Ishikawa (cell line): Measurements from ENCODE around the gene MT1H.

Source experiments
- CEBPB ChIP-seq: IDR thresholded peaks from 2 replicates; pipeline ENCODE4 v1.6.1; 2012
- CREB1 ChIP-seq: IDR thresholded peaks from 2 replicates; pipeline ENCODE4 v1.6.1; 2012; ENCODE audit warnings: low read depth
- EGR1 ChIP-seq: IDR thresholded peaks from 2 replicates; pipeline ENCODE4 v1.6.1; 2012
- EP300 ChIP-seq: IDR thresholded peaks from 2 replicates; pipeline ENCODE4 v1.6.1; 2012; ENCODE audit warnings: borderline replicate concordance
- FOXM1 ChIP-seq: IDR thresholded peaks from 2 replicates; pipeline ENCODE4 v1.6.1; 2012; ENCODE audit warnings: low read depth, borderline replicate concordance
- NFIC ChIP-seq: IDR thresholded peaks from 2 replicates; pipeline ENCODE4 v1.6.1; 2012
- RAD21 ChIP-seq: IDR thresholded peaks from 2 replicates; pipeline ENCODE4 v1.6.1; 2012; ENCODE audit warnings: low read depth
- REST ChIP-seq: IDR thresholded peaks from 2 replicates; pipeline ENCODE4 v1.6.1; 2012; ENCODE audit warnings: low read depth, mild to moderate bottlenecking
- TAF1 ChIP-seq: IDR thresholded peaks from 2 replicates; pipeline ENCODE4 v1.6.1; 2012; ENCODE audit warnings: low read depth, mild to moderate bottlenecking
- TCF12 ChIP-seq: IDR thresholded peaks from 2 replicates; pipeline ENCODE4 v1.6.1; 2012; ENCODE audit warnings: low read depth
- TEAD4 ChIP-seq: IDR thresholded peaks from 2 replicates; pipeline ENCODE4 v1.6.1; 2012
- USF1 ChIP-seq: IDR thresholded peaks from 2 replicates; pipeline ENCODE4 v1.6.1; 2012
- YY1 ChIP-seq: IDR thresholded peaks from 2 replicates; pipeline ENCODE4 v1.6.1; 2012; ENCODE audit warnings: low read depth
- ZBTB7A ChIP-seq: IDR thresholded peaks from 2 replicates; pipeline ENCODE4 v1.6.1; 2012; ENCODE audit warnings: low read depth
- TF ChIP-seq, protein P1 (sequence below): IDR thresholded peaks from 2 replicates; pipeline ENCODE4 v1.6.1; 2012

MT1H gene

GRCh38 chr16:56715126-56715525 lies 45.5 kb downstream of the MT1H start:
- TF ChIP-seq EGR1, result no peak
- TF ChIP-seq REST, result no peak
- TF ChIP-seq CEBPB, result no peak
- no peak for TF ChIP-seq YY1

- TF ChIP-seq USF1 (no peak), CEBPB (no peak), FOXM1 (no peak), YY1 (no peak), ZBTB7A (no peak), TCF12 (no peak), TEAD4 (no peak), NFIC (no peak), REST (no peak), CREB1 (no peak), TAF1 (no peak), EP300 (no peak), EGR1 (no peak), RAD21 (no peak)
- TF ChIP-seq, protein P1, sequence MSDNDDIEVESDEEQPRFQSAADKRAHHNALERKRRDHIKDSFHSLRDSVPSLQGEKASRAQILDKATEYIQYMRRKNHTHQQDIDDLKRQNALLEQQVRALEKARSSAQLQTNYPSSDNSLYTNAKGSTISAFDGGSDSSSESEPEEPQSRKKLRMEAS, result no peak
These were observed 47.1 kb downstream of the MT1H start for GRCh38 chr16:56716761-56717160.
